Mesothelial cell of epicardium (in vitro differentiated cells): Measurements from ENCODE around the gene DAPK1. TPM values are rescaled to one million over a fixed set of nuclear protein-coding genes. Genes with fewer than 3 reads are reported as not detected.
A peak's percentile ranks its signal among the peaks of the same experiment; 100 is the strongest.

Experiments used
- DNase-seq, 2 experiments: peaks; one replicate each; pipeline ENCODE4 v3.0.0; 2021; ENCODE audit warnings: low spot score in 2 of 2; ENCODE audit not compliant: unreplicated experiment in 2 of 2
- H3K27ac Mint-ChIP-seq: 2 replicates; pipeline ENCODE4 v1.8.0; 2021; ENCODE audit warnings: mixed read lengths
- H3K27me3 Mint-ChIP-seq: 2 replicates; pipeline ENCODE4 v1.8.0; 2021; ENCODE audit warnings: low read depth, mixed read lengths
- H3K36me3 Mint-ChIP-seq: 2 replicates; pipeline ENCODE4 v1.8.0; 2021; ENCODE audit warnings: mixed read lengths
- H3K4me1 Mint-ChIP-seq: 2 replicates; pipeline ENCODE4 v1.8.0; 2021; ENCODE audit warnings: mixed read lengths
- H3K4me3 Mint-ChIP-seq: 2 replicates; pipeline ENCODE4 v1.8.0; 2021; ENCODE audit warnings: mild to moderate bottlenecking, moderate library complexity, mixed read lengths
- H3K9me3 Mint-ChIP-seq: 2 replicates; pipeline ENCODE4 v1.8.0; 2021; ENCODE audit warnings: mixed read lengths
- CTCF ChIP-seq: fragments of 200-600 bp; sonication (generic); IDR thresholded peaks from one replicate; pipeline ENCODE4 v1.5.0; 2021; ENCODE audit warnings: antibody characterized with exemption; ENCODE audit not compliant: unreplicated experiment
- total RNA-seq: library from RNA; stranded (reverse); gene quantifications from 3 replicates; pipeline ENCODE4 v1.2.1, GENCODE V29; 2021

DAPK1 gene
- total RNA-seq, 1 donor from 2014 or later = 239 TPM

- no peak for TF ChIP-seq CTCF
- Mint-ChIP-seq H3K4me3 (no peak overlapping the region), H3K27ac (peak overlapping the region; percentile 76), H3K9me3 (peaks cover 4% of the 10 kb centered on the region), H3K36me3 (peaks cover 2% of the 10 kb centered on the region), H3K27me3 (no peaks in the 10 kb centered on the region), H3K4me1 (peaks cover 52% of the 10 kb centered on the region)
- DNase-seq = no peak
Observed at GRCh38 chr9:87587864-87588263, 90.2 kb downstream of the DAPK1 start.

GRCh38 chr9:87588339-87588738 lies 90.7 kb downstream of the DAPK1 start:
- Mint-ChIP-seq H3K27me3 (no peaks in the 10 kb centered on the region), H3K4me3 (no peak overlapping the region), H3K9me3 (peaks cover 4% of the 10 kb centered on the region), H3K4me1 (peaks cover 52% of the 10 kb centered on the region), H3K27ac (peak overlapping the region; percentile 44), H3K36me3 (peaks cover 2% of the 10 kb centered on the region)
- no peak for DNase-seq
- TF ChIP-seq CTCF = no peak

GRCh38 chr9:87590996-87591395 lies 93.3 kb downstream of the DAPK1 start:
- Mint-ChIP-seq H3K36me3 (no peaks in the 10 kb centered on the region), H3K4me1 (peaks cover 55% of the 10 kb centered on the region), H3K27ac (peak overlapping the region; percentile 16), H3K9me3 (no peaks in the 10 kb centered on the region), H3K4me3 (no peak overlapping the region), H3K27me3 (no peaks in the 10 kb centered on the region)
- DNase-seq = no peak
- TF ChIP-seq CTCF = no peak

DNA sequence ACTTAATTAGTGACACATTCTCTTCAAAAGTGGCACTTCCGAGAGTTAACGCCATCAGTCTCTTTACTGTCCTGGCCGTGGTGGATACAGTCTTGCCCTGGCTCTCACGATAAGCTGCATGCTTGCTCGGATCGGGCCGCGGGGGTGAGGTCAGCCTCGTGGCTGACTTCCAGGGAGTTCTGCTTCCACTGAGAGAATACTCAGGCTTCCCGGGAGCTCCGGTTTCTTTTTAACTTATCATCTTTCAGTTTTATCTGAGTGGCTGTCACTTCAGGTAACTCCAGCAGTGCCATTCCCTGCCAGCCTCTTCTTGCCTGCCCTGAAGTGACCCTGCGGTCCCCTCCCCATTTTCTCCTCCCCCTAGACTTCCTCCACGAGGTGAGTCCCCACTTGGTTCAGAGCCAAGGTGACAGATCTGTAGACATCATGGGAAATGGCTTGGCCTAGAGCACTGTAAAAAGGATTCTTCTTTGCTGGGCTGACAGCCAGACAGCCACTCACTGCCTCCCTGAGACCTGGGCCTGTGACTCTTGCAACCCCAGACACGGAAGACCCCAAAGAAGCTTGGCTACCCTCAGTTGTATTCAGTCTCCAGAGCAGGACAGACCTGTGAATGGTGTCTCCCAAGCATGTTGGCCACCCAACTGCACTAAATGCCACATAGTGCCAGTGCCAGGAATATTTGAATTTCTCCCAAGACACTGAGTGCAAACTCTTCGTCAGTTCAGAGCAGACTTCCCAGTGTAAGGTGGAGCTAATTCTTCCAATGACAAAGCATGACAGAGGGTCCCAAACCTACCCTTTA lies 95.1 kb downstream of the DAPK1 start:
- DNase-seq = no peak
- Mint-ChIP-seq H3K4me3 (peak overlapping the region; percentile 17), H3K27me3 (no peaks in the 10 kb centered on the region), H3K36me3 (no peaks in the 10 kb centered on the region), H3K9me3 (no peaks in the 10 kb centered on the region), H3K27ac (peak overlapping the region; percentile 96), H3K4me1 (peaks cover 59% of the 10 kb centered on the region)
- TF ChIP-seq CTCF = no peak

DNA sequence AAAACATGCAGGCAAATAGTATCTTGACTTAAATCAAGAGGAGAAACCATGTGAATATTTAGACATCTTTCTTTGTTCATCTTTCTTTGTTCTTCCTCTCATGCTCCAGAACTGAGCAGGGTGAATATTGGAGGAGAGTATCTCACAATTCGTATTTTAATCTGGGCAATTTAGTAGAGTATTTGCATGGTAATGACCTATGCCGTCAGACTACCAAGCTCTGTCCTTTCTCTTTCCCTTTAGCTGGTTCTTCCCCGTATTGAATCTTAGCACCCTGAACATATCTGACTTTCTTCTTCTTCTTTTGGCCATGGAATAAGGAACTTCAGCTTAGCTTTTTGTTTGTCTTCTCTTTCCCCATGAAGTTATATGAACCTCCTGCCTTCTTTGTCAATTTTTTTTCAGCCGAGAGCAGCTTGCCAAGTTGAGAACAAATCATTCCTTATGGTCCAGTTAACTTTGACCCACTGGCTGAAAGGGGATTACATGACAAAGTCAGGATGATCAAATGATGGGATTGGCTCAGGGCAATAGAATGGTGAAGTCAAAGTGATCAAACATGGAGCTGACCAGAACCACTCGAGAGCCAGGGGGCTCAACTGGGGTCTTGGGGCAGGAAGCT lies 95.8 kb downstream of the DAPK1 start:
- H3K9me3 Mint-ChIP-seq = no peaks in the 10 kb centered on the region
- DNase-seq = no peak
- no peaks in the 10 kb centered on the region for H3K27me3 Mint-ChIP-seq
- no peaks in the 10 kb centered on the region for H3K36me3 Mint-ChIP-seq
- H3K27ac Mint-ChIP-seq = peak overlapping the region; percentile 96
- H3K4me1 Mint-ChIP-seq = peaks cover 61% of the 10 kb centered on the region
- H3K4me3 Mint-ChIP-seq = no peak overlapping the region
- TF ChIP-seq CTCF = no peak
